ENCODE results near the gene RCCD1.

Gene RCCD1

DNA sequence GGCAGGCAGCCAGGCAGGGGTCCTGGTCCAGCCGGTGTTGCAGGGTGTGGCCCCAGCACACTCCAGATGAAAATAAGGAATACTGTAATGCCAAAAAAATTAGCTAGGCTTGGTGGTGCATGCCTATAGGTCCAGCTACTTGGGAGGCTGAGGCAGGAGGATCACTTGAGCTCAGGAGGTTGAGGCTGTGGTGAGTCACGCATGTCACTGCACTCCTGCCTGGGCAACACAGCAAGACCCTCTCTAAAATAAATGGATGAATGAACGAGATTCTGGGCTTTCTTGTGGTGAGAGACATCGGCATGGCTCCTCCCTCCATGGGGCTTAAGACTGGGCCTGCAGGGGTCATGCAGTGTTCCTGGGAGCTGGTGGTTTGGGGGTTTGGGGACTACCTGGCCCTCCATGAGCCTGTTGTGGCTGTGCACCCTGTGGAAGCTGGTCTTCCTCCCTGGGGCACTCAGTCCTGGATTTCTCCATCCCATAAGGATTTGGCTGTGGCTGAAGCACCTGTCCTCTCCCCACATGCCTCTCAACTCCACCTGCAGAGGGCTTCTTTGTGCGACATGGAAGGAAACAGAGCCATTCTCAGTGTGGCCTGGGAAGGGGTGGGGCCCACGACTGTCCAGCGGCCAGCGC, 7.6 kb upstream of the RCCD1 start:
- no peak for DNase-seq

DNA sequence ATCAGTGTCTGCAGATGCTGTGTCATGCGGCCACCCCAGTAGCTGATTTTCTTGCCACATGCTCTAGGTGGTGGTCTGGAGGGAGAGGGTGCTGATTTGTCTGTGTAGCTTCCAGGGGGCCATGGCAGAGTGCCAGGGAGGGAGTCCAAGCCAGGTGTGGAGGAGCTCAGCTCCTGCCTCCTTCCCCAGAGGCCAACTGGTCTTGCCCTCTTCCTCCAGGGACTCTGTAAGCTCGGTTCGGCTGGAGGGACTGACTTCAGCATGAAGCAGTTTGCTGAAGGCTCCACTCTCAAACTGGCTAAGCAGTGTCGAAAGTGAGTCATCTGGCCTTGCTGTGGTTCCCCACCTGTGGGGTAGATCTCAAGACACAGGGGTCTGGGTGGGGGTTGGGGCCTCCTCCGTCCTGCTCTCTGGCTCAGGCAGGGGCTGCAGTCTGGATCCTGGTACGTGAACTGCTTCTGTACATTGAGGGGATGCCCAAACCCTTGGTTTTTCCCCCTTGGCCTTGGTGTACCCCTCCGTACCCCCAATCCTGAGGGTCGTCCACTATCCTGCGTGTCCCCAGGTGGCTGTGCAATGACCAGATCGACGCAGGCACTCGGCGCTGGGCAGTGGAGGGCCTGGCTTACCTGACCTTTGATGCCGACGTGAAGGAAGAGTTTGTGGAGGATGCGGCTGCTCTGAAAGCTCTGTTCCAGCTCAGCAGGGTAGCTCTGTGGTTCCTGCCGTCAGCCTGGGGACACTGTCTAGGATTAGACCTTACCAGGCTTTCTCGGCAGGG, 6.9 kb upstream of the RCCD1 start:
- no peak for DNase-seq

DNA sequence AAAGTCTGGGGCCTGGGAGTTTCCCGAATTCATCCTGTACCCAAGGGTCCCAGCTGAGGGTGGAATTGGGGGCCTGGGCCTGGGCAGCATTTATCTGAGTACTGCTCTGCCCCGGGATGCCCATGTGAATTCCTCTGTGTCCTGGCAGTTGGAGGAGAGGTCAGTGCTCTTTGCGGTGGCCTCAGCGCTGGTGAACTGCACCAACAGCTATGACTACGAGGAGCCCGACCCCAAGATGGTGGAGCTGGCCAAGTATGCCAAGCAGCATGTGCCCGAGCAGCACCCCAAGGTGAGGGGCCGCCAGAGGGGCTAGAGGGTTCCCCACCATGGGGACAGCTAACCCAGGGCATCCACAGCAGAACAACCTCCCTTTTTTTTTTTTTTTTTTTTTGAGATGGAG, 6.2 kb upstream of the RCCD1 start:
- no peak for DNase-seq

DNA sequence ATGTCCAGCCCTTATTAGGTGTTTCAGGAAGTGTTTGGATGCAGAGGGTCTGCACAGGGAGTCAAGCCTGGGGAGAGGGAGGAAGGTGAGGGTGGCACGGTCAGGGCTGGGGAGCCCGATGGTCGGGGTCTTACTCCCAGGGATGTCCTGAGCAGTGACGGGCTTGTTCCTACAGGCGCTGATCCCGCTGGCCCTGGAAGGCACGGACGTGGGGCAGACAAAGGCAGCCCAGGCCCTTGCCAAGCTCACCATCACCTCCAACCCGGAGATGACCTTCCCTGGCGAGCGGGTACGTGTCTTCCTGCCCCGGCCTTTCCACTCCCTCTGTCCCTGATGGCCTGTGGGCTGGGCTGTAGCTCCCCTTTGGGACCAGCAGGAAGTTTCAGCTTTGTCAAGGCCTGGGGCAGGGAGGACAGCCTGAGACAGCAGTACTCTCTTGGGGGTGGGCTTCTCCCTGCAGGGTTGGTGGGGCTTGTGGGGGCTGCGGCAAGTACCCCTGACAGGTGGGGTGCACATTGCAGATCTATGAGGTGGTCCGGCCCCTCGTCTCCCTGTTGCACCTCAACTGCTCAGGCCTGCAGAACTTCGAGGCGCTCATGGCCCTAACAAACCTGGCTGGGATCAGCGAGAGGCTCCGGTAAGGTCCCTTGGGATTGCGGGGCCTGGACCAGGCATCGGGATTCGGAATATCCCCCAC, 4.6 kb upstream of the RCCD1 start:
- no peak for DNase-seq

DNA sequence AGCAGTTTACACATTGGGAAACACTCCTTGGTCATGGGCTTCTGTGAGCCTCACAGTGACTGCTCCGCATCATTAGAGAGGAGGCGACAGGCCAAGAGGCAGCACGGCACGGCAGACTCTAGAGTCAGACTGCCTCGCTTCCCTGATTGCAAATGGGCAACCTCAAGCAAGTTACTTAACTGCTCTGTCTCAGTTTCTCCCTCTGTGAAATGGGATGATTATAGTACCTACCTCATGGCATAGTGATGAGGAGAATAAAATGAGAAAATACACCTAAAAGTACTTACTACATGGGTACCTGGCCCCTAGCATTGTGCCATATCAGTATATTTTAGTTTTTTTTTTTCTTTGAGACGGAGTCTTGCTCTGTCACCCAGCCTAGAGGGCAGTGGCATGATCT, 4.0 kb upstream of the RCCD1 start:
- DNase-seq: no peak

DNA sequence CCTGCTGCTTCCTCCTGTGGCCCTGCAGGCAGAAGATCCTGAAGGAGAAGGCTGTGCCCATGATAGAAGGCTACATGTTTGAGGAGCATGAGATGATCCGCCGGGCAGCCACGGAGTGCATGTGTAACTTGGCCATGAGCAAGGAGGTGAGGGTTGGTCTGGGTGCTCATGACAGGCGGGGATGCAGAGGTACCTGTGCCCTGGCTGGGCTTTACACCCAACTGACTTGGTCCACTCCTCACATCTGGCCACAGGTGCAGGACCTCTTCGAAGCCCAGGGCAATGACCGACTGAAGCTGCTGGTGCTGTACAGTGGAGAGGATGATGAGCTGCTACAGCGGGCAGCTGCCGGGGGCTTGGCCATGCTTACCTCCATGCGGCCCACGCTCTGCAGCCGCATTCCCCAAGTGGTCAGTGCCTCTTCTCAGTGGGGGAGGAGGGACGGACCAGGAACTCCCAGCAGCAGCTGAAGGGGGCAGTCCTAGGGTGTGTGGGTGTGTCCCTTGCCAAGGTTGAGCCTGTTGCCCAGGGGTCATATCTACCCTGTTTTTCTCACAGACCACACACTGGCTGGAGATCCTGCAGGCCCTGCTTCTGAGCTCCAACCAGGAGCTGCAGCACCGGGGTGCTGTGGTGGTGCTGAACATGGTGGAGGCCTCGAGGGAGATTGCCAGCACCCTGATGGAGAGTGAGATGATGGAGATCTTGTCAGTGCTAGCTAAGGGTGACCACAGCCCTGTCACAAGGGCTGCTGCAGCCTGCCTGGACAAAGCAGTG, 1.6 kb upstream of the RCCD1 start:
- DNase-seq: no peak

DNA sequence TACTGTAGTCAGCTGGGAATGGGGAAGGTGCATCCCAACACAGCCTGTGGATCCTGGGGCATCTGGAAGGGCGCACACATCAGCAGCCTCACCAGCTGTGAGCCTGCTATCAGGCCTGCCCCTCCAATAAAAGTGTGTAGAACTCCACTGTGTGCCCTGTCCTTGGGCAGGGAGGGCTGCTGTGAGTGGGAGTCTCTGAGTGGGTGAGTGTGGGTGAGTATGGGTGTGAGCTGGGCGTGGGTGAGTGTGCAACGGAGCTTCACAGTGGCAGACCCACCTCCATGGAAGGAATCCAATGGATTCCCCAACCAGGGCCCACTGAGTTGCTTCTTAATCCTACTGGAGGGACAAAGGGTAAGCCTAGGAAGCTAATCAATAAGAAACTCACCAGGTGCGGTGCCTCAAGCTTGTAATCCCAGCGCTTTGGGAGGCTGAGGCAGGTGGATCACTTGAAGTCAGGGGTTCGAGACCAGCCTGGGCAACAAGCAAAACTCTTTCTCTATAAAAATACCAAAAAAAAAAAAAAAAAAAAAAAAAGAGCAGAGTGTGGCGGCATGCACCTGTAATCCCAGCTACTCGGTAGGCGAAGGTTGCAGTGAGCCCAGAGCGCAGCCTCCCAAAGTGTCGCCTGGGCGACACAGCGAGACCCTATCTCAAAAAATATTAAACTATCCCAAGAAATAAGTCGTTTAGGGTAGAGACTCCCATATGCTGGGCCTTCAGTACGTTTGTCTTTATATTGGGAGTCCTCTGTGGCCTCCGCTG, 555 bp upstream of the RCCD1 start:
- no peak for DNase-seq

DNA sequence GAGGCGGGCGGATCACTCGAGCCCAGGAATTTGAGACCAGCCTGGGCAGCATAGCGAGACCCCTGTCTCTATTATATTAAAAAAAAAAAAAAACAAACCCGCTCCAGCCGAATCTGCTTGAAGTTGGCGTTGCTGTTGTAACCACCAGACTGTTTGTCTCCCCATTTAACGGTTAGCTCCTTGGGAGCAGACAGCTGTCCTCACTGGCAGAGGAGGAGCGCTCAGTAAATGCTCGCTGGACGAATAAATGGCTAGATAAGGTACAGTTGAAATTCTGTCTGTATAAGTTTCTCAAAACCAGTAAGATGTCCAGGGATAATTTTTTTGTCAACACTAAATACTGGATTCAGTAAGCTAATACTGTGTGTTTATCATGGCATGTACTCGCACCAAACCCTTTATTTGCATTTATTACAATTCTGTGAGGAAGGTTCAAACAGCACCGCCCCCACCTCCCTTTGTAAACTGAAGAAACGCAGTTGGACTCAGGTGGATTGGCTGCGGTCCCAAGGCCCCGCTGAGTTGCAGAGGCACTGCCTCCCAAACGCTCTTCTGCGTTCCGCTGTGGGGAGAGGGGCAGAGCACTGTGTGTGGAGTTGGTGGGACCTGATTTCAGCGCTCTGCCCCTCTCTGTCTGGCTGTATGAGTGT, 1.1 kb downstream of the RCCD1 start:
- no peak for DNase-seq

DNA sequence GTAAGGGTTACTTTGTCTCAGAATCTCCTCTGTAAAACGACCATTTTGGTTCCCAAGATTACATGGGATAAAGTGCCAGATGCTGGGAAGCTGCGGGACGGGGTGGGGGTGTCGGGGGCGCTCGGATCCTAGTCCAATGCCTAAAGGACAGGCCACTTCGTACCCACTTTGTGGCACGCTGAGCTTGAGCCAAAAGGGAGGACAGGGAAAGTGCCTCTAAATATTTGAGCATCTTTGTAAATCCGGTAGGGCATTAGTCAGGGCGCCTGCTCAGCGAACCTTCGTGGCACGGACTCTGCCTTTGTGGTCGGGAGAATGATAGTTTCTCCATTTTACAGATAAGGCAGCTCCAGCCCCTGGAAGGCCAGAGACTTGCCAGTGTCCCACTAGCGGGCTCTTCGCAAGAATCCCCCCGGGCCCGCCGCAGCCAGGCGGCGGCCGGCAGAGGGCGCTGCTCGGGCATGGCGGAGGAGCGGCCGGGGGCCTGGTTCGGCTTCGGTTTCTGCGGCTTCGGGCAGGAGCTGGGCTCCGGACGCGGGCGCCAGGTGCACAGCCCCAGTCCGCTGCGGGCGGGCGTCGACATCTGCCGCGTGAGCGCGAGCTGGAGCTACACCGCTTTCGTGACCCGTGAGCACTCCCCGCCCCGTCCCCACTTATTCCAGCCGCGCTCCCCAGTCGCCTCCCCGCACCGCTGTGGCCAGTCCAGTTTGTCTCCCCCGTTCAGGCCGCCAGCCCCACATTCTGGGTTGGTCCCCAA, 1.8 kb downstream of the RCCD1 start:
- peak; percentile 86 for DNase-seq

DNA sequence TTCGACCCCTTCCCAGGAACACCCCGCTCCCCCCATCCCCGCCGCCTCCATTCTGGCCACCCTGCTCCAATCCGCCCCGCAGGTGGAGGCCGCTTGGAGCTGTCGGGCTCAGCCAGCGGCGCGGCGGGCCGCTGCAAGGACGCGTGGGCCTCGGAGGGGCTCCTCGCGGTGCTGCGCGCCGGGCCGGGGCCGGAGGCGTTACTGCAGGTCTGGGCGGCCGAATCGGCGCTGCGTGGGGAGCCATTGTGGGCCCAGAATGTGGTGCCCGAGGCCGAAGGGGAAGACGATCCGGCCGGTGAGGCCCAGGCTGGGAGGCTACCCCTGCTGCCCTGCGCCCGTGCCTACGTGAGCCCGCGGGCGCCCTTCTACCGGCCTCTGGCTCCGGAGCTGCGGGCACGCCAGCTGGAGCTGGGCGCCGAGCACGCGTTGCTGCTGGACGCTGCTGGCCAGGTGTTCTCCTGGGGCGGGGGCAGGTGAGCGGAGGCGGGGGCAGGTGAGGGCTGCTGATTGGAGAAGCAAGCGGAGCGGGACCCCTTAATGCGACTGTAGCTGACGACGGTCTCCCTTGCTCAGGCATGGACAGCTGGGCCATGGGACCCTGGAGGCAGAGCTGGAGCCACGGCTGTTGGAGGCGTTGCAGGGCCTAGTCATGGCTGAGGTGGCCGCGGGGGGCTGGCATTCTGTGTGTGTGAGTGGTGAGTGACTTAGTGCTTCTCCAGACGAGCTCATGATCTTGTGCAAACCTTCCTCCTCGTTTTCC, 2.5 kb downstream of the RCCD1 start:
- DNase-seq: no peak

DNA sequence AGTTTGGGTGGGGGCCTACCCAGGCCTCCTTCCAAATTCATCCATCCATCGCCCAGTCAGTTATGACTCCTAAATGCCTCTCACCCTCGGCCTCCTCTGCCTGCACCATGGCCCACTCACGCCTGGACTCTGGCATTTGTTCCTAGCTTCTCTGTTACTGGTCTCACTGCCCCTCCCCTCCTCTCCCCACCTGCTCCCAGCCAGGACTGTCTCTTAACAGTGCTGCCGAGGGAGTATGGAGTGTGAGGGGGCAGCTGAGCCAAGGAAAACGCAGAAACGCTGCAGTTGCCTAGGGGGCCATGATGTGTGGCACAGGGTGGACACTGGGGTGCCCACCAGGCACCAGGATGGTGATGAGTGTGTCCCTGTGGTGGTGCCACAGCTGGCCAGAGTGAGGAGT, 3.1 kb downstream of the RCCD1 start:
- no peak for DNase-seq

DNA sequence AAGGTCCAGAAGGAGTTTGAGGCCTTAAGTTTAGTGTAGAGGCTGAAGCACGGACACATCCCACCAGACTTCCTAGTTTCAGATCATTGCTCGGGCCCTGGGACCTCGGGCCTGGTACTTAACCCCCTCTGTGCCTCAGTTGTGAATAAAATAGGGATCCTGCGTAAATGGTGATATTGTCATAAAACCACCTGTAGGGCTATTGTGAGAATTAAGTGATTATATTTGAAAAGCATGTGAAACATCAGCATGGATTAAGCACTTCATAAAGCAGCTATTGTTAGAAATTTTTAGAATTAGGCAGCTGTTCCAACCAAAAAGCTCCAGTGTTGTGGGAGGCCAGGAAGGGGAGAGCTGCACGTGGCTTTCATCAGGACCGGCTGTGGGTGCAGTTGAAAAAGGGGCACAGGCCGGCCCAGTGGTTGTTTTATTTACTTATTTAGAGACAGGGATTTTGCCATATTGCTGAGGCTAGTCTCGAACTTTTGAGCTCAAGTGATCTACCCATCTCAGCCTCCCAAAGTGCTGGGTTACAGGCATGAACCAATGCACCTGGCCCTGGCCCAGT, 4.4 kb downstream of the RCCD1 start:
- no peak for DNase-seq

DNA sequence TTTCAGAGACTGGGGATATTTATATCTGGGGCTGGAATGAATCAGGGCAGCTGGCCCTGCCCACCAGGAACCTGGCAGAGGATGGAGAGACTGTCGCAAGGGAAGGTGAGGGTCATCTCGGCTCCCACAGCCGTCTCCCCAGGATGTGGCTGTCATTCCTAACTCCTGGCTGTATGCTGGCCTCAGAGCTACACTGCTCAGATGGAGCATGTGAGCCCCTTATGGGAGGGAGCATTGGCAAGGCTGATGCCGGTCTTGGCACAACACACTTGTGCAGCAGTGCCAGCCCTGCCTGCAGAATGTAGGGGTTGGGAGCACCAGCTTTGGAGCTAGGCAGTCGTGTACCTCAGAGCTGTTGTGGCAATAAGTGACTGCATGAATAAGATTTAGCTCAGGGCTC, 5.2 kb downstream of the RCCD1 start:
- no peak for DNase-seq

DNA sequence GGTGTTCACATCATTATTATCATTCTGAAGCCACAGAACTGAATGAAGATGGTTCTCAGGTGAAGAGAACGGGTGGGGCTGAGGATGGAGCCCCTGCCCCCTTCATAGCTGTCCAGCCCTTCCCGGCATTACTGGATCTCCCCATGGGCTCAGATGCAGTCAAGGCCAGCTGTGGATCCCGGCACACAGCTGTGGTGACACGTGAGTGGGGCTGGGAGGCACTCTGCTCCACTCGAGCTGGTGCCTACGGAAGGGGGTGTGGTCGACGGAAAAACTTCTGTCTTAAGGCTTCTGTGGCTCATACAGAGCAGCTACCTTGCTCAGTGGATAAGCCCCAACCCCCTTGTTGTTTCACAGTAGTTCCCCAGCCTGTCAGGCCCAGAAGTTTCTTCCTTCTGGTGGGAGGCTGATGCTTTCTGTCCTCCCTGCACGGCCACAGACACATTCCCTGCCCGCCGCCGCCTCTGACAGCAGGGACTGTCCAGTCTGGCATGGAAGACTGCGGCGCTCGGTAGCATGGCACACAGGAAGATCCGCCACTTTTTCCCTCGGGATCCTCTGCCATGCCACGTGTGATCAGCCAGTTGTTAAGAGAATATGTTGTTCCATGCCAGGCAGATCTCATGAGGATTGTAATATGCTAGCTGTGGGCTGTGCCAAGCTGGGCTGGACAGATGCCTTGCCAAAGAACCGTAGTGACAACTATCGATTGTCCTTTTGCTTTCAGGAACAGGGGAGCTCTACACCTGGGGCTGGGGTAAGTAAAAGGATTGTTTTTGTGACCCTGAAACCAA, 5.8 kb downstream of the RCCD1 start:
- DNase-seq: no peak

DNA sequence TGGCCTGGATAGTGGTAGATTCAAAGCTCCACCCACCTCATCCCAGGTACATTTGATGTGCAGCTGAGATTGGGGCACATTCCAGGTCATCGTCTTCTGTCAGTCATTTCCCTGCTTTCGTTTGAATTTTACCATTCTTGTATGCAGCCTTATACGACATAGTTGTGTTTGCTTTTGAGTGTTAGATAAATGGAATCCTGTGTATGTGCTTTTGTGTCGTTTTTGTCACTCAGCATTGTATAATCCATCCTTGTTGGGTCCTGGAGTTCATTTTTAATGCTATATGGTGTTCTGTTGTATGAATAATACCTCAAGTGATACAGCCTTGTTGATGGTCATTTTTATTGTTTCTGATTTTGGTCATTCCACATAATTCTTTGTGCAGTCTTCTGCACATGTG, 7.3 kb downstream of the RCCD1 start:
- DNase-seq: no peak

DNA sequence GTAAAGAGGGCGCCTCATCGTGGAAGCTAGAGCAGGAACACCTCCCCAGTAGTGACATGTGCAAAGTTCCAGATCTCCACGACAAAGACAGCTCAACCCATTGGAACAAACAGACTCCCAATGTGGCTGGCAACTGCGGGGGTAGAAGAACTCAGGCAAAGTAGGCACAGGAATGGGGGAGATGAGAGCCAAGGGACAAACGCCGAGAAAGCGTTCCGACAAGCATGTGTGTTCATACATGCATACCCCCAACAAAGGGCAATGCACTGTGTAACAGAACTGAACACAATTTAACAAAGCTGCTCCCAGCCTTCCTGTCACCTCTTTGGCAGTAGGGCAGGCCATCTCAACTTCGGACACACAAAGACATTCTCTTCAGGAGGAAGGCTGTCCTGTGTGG, 11.6 kb downstream of the RCCD1 start:
- DNase-seq: no peak

DNA sequence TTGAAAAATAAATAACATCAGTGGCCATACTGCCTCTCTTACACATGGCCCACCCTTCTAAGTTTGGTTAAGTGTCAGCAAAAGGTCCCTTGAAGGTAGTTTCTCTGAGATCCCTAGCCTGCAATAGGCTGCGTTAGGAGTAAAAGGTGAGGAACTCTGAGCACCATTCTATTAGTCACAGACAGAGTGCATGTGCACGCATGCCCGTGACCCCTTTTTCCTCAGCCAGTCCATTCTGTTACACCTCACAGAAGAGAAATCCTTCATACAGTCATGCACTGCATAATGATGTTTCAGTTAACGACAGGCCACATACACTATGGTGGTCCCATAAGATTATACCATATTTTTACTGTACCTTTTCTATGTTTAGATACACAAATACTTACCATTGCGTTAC, 12.5 kb downstream of the RCCD1 start:
- DNase-seq: no peak

DNA sequence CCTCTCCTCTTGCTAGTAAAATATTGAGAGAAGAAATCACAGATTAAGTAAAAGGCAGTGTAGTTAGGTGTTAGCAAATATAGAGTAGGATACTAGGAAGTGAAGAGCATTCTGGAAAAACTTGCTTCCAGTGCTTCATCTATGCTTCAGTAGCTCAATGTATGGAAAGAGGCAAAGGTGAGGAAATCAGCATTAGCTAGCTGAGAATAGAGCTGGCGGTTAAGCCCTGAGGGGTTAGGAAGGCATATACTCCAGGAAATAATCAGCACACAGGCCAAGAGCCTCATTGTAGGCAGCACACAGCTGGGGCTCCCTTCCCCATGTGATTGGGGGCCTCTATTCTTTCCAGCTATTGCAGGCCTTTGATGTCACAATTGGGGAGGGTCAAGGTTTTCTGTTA, 13.8 kb downstream of the RCCD1 start:
- DNase-seq: no peak

DNA sequence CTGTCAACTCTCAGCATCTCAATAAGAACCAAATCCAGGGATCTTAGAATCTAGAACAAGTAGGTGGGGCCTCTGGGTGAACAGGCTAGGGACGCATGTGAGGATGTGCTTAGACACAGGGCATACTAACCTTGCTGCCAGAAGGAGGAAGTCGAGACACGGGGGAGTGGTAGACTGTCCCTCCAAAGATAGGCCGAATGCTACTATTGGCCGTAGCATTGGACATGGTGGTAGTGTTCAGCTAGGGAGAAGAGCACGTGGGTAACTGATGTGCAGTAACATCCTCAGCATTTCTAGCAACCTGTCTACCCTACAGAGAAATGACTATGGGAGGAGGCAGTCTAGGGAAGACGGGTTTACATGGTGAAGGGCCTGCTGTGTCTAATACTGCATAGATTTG, 15.6 kb downstream of the RCCD1 start:
- no peak for DNase-seq
